Tibial nerve (tissue), 4 donors: ENCODE results near the gene DNASE2. TPM values are rescaled to one million over a fixed set of nuclear protein-coding genes. Genes with fewer than 3 reads are reported as not detected.

ENCODE experiments used
- DNase-seq, 2 donors: peaks; one replicate each; pipeline ENCODE4 v3.0.0-alpha.2; 2019; ENCODE audit warnings: low spot score in 2 of 2
- H3K27ac ChIP-seq, 4 donors: fragments of 200-600 bp; sonication (generic) in 3 of 4; one replicate each; pipeline ENCODE4 v1.5.1; 2017 to 2019; ENCODE audit warnings: mild to moderate bottlenecking in 1 of 4
- H3K27me3 ChIP-seq, 2 donors: fragments of 200-600 bp; sonication (generic) in 1 of 2; one replicate each; pipeline versions ENCODE4 v1.5.1 to v1.6.0; 2017 to 2019
- H3K36me3 ChIP-seq, 3 donors: fragments of 200-600 bp; sonication (generic); one replicate each; pipeline ENCODE4 v1.5.1; 2018 to 2019
- H3K4me1 ChIP-seq, 4 donors: fragments of 200-600 bp; sonication (generic) in 3 of 4; one replicate each; pipeline ENCODE4 v1.5.1; 2017 to 2019
- H3K4me3 ChIP-seq, 4 donors: fragments of 200-600 bp; sonication (generic) in 3 of 4; one replicate each; pipeline ENCODE4 v1.5.1; 2017 to 2019; ENCODE audit warnings: mild to moderate bottlenecking in 1 of 4, moderate library complexity in 1 of 4
- H3K9me3 ChIP-seq, 4 donors: fragments of 200-600 bp; sonication (generic) in 3 of 4; one replicate each; pipeline ENCODE4 v1.5.1; 2017 to 2019
- EP300 ChIP-seq, 2 donors: sonication (generic); formaldehyde crosslinking; IDR thresholded peaks; one replicate each; pipeline ENCODE4 v1.6.1; 2017; ENCODE audit warnings: antibody characterized with exemption in 2 of 2, mild to moderate bottlenecking in 1 of 2
- POLR2A ChIP-seq, 2 donors: fragments of 450-650 bp; IDR thresholded peaks; one replicate each; pipeline ENCODE4 v1.6.1; 2017; ENCODE audit warnings: antibody characterized with exemption in 2 of 2, mild to moderate bottlenecking in 2 of 2, moderate library complexity in 2 of 2
- WGBS, 2 donors: methylation state at CpG; one replicate each; pipeline ENCODE4 v1.1.5; 2018; 5-methylcytosine and 5-hydroxymethylcytosine counted together
- total RNA-seq, 4 donors: library from RNA; depleted of rRNA; stranded (reverse); fragments of >200 nt; gene quantifications; one replicate each; pipeline ENCODE4 v1.1.0, GENCODE V29; 2016
- TF ChIP-seq, protein P1 (sequence below), 5 experiments: fragments of 200-600 bp in 3 of 5; fragments of 450-650 bp in 2 of 5; sonication (generic) in 3 of 5; IDR thresholded peaks; one replicate each; pipeline ENCODE4 v1.5.1; 2016 to 2019; ENCODE audit warnings: antibody characterized with exemption in 5 of 5, mild to moderate bottlenecking in 3 of 5, moderate library complexity in 2 of 5

Gene DNASE2
- total RNA-seq, 4 donors from 2014 or later, result 38.1 to 59.0 (median 44.2) TPM

DNA sequence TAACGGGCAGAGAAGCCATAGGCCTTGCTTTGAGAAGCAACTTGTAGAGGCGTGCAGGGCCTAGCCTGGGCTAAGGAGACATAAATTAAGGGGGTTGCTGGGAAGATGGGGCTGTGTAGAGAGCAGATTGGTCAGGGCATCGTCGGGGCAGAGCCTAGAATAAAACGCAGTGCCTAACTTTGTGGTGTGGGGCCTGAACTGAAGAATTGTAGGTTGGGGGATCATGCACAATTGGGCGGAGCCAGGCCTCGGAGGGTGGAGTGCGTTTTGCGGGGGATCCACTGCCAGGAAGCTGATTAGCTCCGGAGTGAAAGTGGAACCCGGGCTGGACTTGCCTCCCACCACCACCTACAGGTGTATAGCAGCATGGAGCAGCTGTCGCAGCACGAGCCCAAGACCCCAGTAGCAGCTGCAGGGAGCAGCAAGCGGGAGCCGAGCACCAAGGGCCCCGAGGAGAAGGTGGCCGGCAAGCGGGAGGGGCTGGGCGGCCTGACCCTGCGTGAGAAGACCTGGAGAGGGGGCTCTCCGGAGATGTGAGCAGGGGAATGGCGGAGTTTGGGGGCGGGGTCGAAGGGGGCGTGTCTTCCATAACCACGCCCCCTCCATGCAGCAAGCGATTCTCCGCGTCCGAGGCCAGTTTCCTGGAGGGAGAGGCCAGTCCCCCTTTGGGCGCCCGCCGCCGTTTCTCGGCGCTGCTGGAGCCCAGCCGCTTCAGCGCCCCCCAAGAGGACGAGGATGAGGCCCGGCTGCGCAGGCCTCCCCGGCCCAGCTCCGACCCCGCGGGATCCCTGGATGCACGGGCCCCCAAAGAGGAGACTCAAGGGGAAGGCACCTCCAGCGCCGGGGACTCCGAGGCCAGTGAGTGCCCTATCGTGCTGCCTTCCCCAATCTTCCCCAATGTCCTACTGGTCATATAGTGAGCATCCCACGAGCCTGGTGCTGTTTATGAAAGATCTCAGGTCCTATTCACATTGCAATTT is 13.8 kb downstream of the DNASE2 start:
- WGBS, 2 donors, result 10 to 13% methylated on average over 43 to 47 of the region's 51 CpGs
- TF ChIP-seq POLR2A (IDR thresholded peaks at IDR 0.05) (no peak), EP300 (IDR thresholded peaks at IDR 0.05) (no peak)
- TF ChIP-seq, protein P1, sequence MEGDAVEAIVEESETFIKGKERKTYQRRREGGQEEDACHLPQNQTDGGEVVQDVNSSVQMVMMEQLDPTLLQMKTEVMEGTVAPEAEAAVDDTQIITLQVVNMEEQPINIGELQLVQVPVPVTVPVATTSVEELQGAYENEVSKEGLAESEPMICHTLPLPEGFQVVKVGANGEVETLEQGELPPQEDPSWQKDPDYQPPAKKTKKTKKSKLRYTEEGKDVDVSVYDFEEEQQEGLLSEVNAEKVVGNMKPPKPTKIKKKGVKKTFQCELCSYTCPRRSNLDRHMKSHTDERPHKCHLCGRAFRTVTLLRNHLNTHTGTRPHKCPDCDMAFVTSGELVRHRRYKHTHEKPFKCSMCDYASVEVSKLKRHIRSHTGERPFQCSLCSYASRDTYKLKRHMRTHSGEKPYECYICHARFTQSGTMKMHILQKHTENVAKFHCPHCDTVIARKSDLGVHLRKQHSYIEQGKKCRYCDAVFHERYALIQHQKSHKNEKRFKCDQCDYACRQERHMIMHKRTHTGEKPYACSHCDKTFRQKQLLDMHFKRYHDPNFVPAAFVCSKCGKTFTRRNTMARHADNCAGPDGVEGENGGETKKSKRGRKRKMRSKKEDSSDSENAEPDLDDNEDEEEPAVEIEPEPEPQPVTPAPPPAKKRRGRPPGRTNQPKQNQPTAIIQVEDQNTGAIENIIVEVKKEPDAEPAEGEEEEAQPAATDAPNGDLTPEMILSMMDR (IDR thresholded peaks at IDR 0.05), result no peak
- no peaks in the 10 kb centered on the region for H3K9me3 ChIP-seq
- peaks cover 0 to 26% of the 10 kb centered on the region in 2 donors for H3K27me3 ChIP-seq
- H3K36me3 ChIP-seq, result no peaks in the 10 kb centered on the region
- H3K27ac ChIP-seq, result no peak overlapping the region
- H3K4me1 ChIP-seq, result peaks cover 0 to 11% (median 2%) of the 10 kb centered on the region in 4 donors
- DNase-seq, result no peak
- peak overlapping the region; percentile 9 to 50 (median 20) for H3K4me3 ChIP-seq

DNA sequence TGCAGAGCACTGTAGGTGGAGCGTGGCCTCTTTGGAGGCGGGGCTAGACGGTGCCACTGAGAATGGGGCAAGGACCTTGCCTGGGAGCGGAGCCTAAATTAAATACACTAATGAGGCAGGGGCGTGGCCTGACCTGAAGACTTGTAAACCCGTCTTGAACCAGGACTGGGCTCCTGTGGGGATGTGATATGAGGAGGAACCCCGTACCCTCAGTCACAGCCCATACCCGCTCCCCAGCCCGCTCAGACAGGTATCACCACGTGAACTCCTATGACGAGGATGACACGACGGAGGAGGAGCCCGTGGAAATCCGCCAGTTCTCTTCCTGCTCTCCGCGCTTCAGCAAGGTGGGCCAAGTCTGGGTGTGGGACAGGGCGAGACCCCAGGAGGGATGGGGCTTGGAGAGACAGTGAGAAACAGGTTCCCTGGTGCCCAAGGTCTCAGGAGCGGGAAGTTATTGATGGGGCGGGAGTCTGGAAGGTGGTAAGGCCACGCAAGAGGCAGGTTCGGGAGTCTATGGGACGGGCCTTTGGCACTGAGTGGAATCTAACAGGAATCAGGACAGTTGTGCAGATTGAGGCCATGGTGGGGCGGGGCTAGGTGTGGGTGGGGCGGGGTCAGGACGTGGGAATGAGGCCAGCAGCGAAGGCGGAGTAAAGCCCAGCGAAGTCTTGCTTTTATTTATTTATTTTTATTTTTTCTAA is 14.7 kb downstream of the DNASE2 start:
- H3K27me3 ChIP-seq, result peaks cover 0 to 26% of the 10 kb centered on the region in 2 donors
- no peaks in the 10 kb centered on the region for H3K9me3 ChIP-seq
- H3K27ac ChIP-seq, result no peak overlapping the region
- WGBS, 2 donors, result 86% methylated on average over 29 of the region's 29 CpGs
- no peaks in the 10 kb centered on the region for H3K36me3 ChIP-seq
- H3K4me3 ChIP-seq, result no peak overlapping the region
- DNase-seq, result no peak
- peaks cover 0 to 11% (median 2%) of the 10 kb centered on the region in 4 donors for H3K4me1 ChIP-seq
- TF ChIP-seq EP300 (IDR thresholded peaks at IDR 0.05) (no peak), POLR2A (IDR thresholded peaks at IDR 0.05) (no peak)
- TF ChIP-seq, protein P1 (IDR thresholded peaks at IDR 0.05), result no peak

DNA sequence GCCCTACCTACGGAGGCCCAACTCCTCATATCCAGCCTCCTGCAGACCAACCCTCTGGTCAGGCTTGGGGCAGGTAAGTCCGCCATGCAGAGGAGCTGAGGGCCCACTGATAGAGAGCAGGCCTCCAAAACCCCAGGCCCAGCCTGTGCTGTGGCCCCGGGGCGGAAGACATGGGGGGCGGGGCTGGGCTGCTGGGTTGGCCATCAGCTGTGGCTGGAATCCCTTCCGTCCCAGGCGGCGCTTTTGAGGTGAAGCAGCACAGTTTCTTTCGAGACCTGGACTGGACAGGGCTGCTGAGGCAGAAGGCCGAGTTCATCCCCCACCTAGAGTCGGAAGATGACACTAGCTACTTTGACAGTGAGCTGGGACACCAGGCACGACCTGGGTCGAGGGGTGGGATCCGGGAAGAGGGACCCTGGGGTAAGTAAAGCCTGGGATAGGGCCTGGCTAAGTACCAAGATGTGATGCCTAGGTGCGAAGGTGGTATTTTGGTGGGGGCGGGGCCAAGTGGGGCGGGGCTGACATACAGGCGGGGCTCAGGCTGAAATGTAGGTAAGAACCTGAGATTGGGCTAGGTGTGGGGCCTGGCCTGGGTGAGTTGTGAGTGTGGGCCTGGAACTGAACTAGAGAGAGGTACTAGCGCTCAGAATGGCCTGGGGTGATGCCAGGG is 15.4 kb downstream of the DNASE2 start:
- Histone ChIP-seq H3K27ac (no peak overlapping the region), H3K36me3 (no peaks in the 10 kb centered on the region), H3K27me3 (peaks cover 0 to 26% of the 10 kb centered on the region in 2 donors), H3K4me1 (peaks cover 0 to 11% (median 2%) of the 10 kb centered on the region in 4 donors), H3K4me3 (no peak overlapping the region), H3K9me3 (no peaks in the 10 kb centered on the region)
- WGBS, 2 donors, result 75 to 84% methylated on average over 17 to 19 of the region's 19 CpGs
- no peak for DNase-seq
- TF ChIP-seq EP300 (IDR thresholded peaks at IDR 0.05), result no peak
- TF ChIP-seq POLR2A (IDR thresholded peaks at IDR 0.05), result no peak
- TF ChIP-seq, protein P1 (IDR thresholded peaks at IDR 0.05), result no peak

DNA sequence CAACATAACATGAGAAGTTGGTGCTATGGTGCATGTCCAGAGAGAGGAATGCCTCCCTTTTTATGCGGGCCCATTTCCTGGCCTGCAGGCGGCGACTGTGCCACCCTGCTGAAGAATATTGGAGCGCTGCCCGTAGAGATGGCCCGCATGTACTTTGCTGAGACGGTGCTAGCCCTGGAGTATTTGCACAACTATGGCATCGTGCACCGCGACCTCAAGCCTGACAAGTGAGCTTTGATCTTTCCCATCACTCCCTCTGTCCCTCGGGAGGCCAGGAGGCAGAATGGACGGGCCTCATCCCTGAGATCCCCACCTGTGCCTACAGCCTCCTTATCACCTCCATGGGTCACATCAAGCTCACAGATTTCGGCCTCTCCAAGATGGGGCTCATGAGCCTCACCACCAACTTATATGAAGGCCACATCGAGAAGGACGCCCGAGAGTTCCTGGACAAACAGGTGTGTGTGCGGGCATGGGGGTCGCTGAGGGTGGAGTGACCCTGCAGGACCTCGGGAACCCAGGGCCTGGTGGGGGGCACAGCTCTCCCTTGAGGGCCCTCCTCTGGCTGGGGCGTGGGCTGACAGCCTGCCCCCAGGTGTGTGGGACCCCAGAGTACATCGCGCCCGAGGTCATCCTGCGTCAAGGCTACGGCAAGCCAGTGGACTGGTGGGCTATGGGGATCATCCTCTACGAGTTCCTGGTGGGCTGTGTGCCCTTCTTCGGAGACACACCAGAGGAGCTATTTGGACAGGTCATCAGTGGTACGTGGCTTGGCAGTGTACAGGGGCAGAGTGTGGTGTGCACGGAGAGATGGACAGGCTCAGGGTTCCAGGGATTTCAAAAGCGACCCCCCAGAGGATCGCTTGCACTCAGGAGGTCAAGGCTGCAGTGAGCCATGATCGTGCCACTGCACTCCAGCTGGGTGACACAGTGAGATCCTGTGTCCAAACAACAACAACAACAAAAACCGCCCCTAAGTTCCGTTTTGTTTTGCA is 16.2 kb downstream of the DNASE2 start:
- H3K27ac ChIP-seq, result no peak overlapping the region
- H3K4me1 ChIP-seq, result peaks cover 0 to 11% (median 2%) of the 10 kb centered on the region in 4 donors
- peaks cover 0 to 26% of the 10 kb centered on the region in 2 donors for H3K27me3 ChIP-seq
- no peaks in the 10 kb centered on the region for H3K9me3 ChIP-seq
- no peaks in the 10 kb centered on the region for H3K36me3 ChIP-seq
- WGBS, 2 donors, result 84 to 86% methylated on average over 29 to 34 of the region's 34 CpGs
- H3K4me3 ChIP-seq, result no peak overlapping the region
- TF ChIP-seq, protein P1 (IDR thresholded peaks at IDR 0.05), result no peak
- no peak for TF ChIP-seq EP300 (IDR thresholded peaks at IDR 0.05)
- TF ChIP-seq POLR2A (IDR thresholded peaks at IDR 0.05), result no peak
- no peak for DNase-seq
